ENCODE data around the gene POLL. TPM values are rescaled to one million over a fixed set of nuclear protein-coding genes. Genes with fewer than 3 reads are reported as not detected.

The POLL gene
- polyA plus RNA-seq, 1 donor (not counting 4 experiments of a cell fraction or from before 2014, with no cell fraction given) = 11.9 TPM

- Histone ChIP-seq H3K4me3 (ENCODE audit: control insufficient read depth in 2 of 3, extremely low read depth in 1 of 3, insufficient read depth in 2 of 3, low read depth in 1 of 3, low read length in 3 of 3) (peak overlapping the region; percentile 64 to 97 (median 66)), H4K20me1 (ENCODE audit: control insufficient read depth, extremely low read depth, insufficient read depth, low read length) (no peaks in the 10 kb centered on the region), H3K79me2 (ENCODE audit: control insufficient read depth, insufficient read depth, low read length) (peaks cover 11% of the 10 kb centered on the region), H3K27me3 (ENCODE audit: control insufficient read depth, extremely low read depth, insufficient read depth, low read length) (no peaks in the 10 kb centered on the region), H3K4me1 (ENCODE audit: control insufficient read depth, extremely low read depth, insufficient read depth, low read length) (peaks cover 17% of the 10 kb centered on the region), H3K4me2 (ENCODE audit: control insufficient read depth, extremely low read depth, insufficient read depth, low read depth, low read length) (peak overlapping the region; percentile 98), H3K36me3 (ENCODE audit: control insufficient read depth in 2 of 2, extremely low read depth in 1 of 2, insufficient read depth in 2 of 2, low read length in 2 of 2) (peaks cover 1 to 3% of the 10 kb centered on the region in 2 experiments), H3K9ac (ENCODE audit: control insufficient read depth, extremely low read depth, insufficient read depth, low read length) (peak overlapping the region; percentile 73), H3K9me3 (ENCODE audit: control insufficient read depth, low read depth, low read length) (no peaks in the 10 kb centered on the region), H2AFZ (ENCODE audit: control insufficient read depth, low read length) (peak overlapping the region; percentile 18), H3K27ac (ENCODE audit: control insufficient read depth, insufficient read depth, low read length) (peak overlapping the region; percentile 42), H3K9me1 (ENCODE audit: control insufficient read depth, extremely low read depth, insufficient read depth, low read length) (no peaks in the 10 kb centered on the region)
- no peak for DNase-seq (ENCODE audit: low read depth, low spot score)
- dilution Hi-C loops (cut with MboI; ENCODE audit: extremely low pct_ligation_motif_present, low sequenced_read_pairs) = no loop called here
- TF ChIP-seq EZH2 (IDR thresholded peaks at IDR 0.05; ENCODE audit: low read length) = no peak
- TF ChIP-seq CTCF (optimal IDR thresholded peaks at IDR 0.05 in 1 of 3, IDR thresholded peaks at IDR 0.05 in 1 of 3, conservative IDR thresholded peaks at IDR 0.05 in 1 of 3; ENCODE audit: extremely low read depth in 1 of 3, insufficient read depth in 2 of 3, low read length in 3 of 3) = no peak
- FAIRE-seq = no peak
These were observed 822 bp upstream of the POLL start for GRCh38 chr10:101588879-101589278.

- Histone ChIP-seq H3K79me2 (ENCODE audit: control insufficient read depth, insufficient read depth, low read length) (peaks cover 11% of the 10 kb centered on the region), H4K20me1 (ENCODE audit: control insufficient read depth, extremely low read depth, insufficient read depth, low read length) (no peaks in the 10 kb centered on the region), H3K9me3 (ENCODE audit: control insufficient read depth, low read depth, low read length) (no peaks in the 10 kb centered on the region), H2AFZ (ENCODE audit: control insufficient read depth, low read length) (no peak overlapping the region), H3K9me1 (ENCODE audit: control insufficient read depth, extremely low read depth, insufficient read depth, low read length) (no peaks in the 10 kb centered on the region), H3K9ac (ENCODE audit: control insufficient read depth, extremely low read depth, insufficient read depth, low read length) (no peak overlapping the region), H3K4me2 (ENCODE audit: control insufficient read depth, extremely low read depth, insufficient read depth, low read depth, low read length) (no peak overlapping the region), H3K36me3 (ENCODE audit: control insufficient read depth in 2 of 2, extremely low read depth in 1 of 2, insufficient read depth in 2 of 2, low read length in 2 of 2) (peaks cover 13 to 15% of the 10 kb centered on the region in 2 experiments), H3K4me3 (ENCODE audit: control insufficient read depth in 2 of 3, extremely low read depth in 1 of 3, insufficient read depth in 2 of 3, low read depth in 1 of 3, low read length in 3 of 3) (no peak overlapping the region), H3K4me1 (ENCODE audit: control insufficient read depth, extremely low read depth, insufficient read depth, low read length) (peaks cover 17% of the 10 kb centered on the region), H3K27me3 (ENCODE audit: control insufficient read depth, extremely low read depth, insufficient read depth, low read length) (no peaks in the 10 kb centered on the region), H3K27ac (ENCODE audit: control insufficient read depth, insufficient read depth, low read length) (no peak overlapping the region)
- no peak for DNase-seq (ENCODE audit: low read depth, low spot score)
- dilution Hi-C loops (cut with MboI; ENCODE audit: extremely low pct_ligation_motif_present, low sequenced_read_pairs) = no loop called here
- no peak for FAIRE-seq
- TF ChIP-seq EZH2 (IDR thresholded peaks at IDR 0.05; ENCODE audit: low read length) (no peak), CTCF (optimal IDR thresholded peaks at IDR 0.05 in 1 of 3, IDR thresholded peaks at IDR 0.05 in 1 of 3, conservative IDR thresholded peaks at IDR 0.05 in 1 of 3; ENCODE audit: extremely low read depth in 1 of 3, insufficient read depth in 2 of 3, low read length in 3 of 3) (no peak)
These were observed 2.2 kb downstream of the POLL start for GRCh38 chr10:101585841-101586240.

Measured in keratinocyte (primary cell).